HPDE6-E6E7 (cell line): Measurements from ENCODE around the gene SPTB.

Experiments
- DNase-seq: peaks from one replicate; pipeline ENCODE4 v3.0.0; 2011; ENCODE audit warnings: missing footprints; ENCODE audit errors: extremely low spot score

The SPTB gene

GRCh38 chr14:64821651-64822050, 58.1 kb downstream of the SPTB start:
- DNase-seq: no peak

GRCh38 chr14:64818151-64818550, 61.6 kb downstream of the SPTB start:
- DNase-seq: no peak

GRCh38 chr14:64817631-64818030, 62.1 kb downstream of the SPTB start:
- DNase-seq: no peak

GRCh38 chr14:64816221-64816783, 63.4 kb downstream of the SPTB start:
- no peak for DNase-seq

- no peak for DNase-seq
These were observed 64.5 kb downstream of the SPTB start for GRCh38 chr14:64815257-64815656.

- DNase-seq: peak; percentile 80
These were observed 67.3 kb downstream of the SPTB start for GRCh38 chr14:64812412-64812811.

GRCh38 chr14:64811676-64812075, 68.0 kb downstream of the SPTB start:
- DNase-seq: no peak

GRCh38 chr14:64808449-64808848, 71.3 kb downstream of the SPTB start:
- DNase-seq: no peak

- no peak for DNase-seq
These were observed 72.2 kb downstream of the SPTB start for GRCh38 chr14:64807551-64807950.

GRCh38 chr14:64806862-64807495, 72.7 kb downstream of the SPTB start:
- DNase-seq: no peak

GRCh38 chr14:64806202-64806861, 73.4 kb downstream of the SPTB start:
- peak; percentile 48 for DNase-seq

GRCh38 chr14:64805646-64806045, 74.1 kb downstream of the SPTB start:
- DNase-seq: peak; percentile 49

GRCh38 chr14:64804754-64805260, 74.9 kb downstream of the SPTB start:
- DNase-seq: no peak

GRCh38 chr14:64801800-64802199, 77.9 kb downstream of the SPTB start:
- no peak for DNase-seq

- DNase-seq: no peak
These were observed 78.7 kb downstream of the SPTB start for GRCh38 chr14:64801046-64801445.

- DNase-seq: peak; percentile 36
These were observed 79.7 kb downstream of the SPTB start for GRCh38 chr14:64800000-64800399.

- no peak for DNase-seq
These were observed 80.2 kb downstream of the SPTB start for GRCh38 chr14:64799555-64799954.

- DNase-seq: no peak
These were observed 83.3 kb downstream of the SPTB start for GRCh38 chr14:64796369-64796768.

- DNase-seq: no peak
These were observed 83.8 kb downstream of the SPTB start for GRCh38 chr14:64795921-64796320.

- no peak for DNase-seq
These were observed 84.5 kb downstream of the SPTB start for GRCh38 chr14:64795211-64795610.

- DNase-seq: no peak
These were observed 86.7 kb downstream of the SPTB start for GRCh38 chr14:64792871-64793560.

- DNase-seq: no peak
These were observed 87.5 kb downstream of the SPTB start for GRCh38 chr14:64792231-64792630.

- DNase-seq: no peak
These were observed 89.2 kb downstream of the SPTB start for GRCh38 chr14:64790478-64790877.
